HCT116 (cell line): ENCODE measurements around the gene NAT16. TPM values are rescaled to one million over a fixed set of nuclear protein-coding genes. Genes with fewer than 3 reads are reported as not detected.

ENCODE experiments used
- ATAC-seq: fragments of 200-7000 bp; cut with Tn5 transposase; 2 replicates; pipeline ENCODE4 v1.9.1; 2020; ENCODE audit warnings: mild to moderate bottlenecking, moderate library complexity
- BruUV-seq: library from RNA; stranded (reverse); fragments of 400-500 nt; replicated peaks from 2 replicates; lab custom pipeline; 2021; lab: Mats Ljungman, UMichigan
- CTCF ChIA-PET: fragments of 300-600 bp; sonication (Branson Sonifier 250); formaldehyde crosslinking; loops from one replicate; lab custom pipeline; 2021; ENCODE audit warnings: antibody characterized with exemption; lab: Charles Lee
- POLR2A ChIA-PET: fragments of 300-600, 350-600 bp; sonication (Branson Sonifier 250); formaldehyde crosslinking; loops from one replicate; lab custom pipeline; 2021; ENCODE audit warnings: antibody characterized with exemption; lab: Charles Lee
- RAD21 ChIA-PET, 2 experiments: fragments of 300-600 bp; sonication (Branson Sonifier 250); formaldehyde crosslinking; loops; one replicate each; lab custom pipeline; 2023; ENCODE audit warnings: low total read pairs in 2 of 2; ENCODE audit not compliant: uncharacterized antibody in 2 of 2, unreplicated experiment in 2 of 2, low non-redundant PET in 1 of 2; lab: Charles Lee
- DNase-seq: peaks from one replicate; pipeline ENCODE4 v3.0.0-alpha.2; 2010; ENCODE audit warnings: low read depth, low spot score
- H2AFZ ChIP-seq: fragments of 200-600 bp; shearing (Covaris generic), sonication (generic); 2 replicates; pipeline ENCODE4 v1.6.1; 2017; ENCODE audit warnings: low read depth, mixed run types, mixed read lengths, antibody characterized with exemption, low read length; ENCODE audit not compliant: poor library complexity, severe bottlenecking
- H3K27ac ChIP-seq: 2 replicates; pipeline ENCODE4 v1.5.1; 2012; ENCODE audit warnings: low read depth, low read length
- H3K27me3 ChIP-seq: fragments of 200-600 bp; sonication (generic); 2 replicates; pipeline ENCODE4 v1.6.1; 2016; ENCODE audit warnings: mixed run types, low read length, mixed read lengths; ENCODE audit not compliant: insufficient read depth
- H3K36me3 ChIP-seq, 2 experiments: fragments of 200-500 bp in 1 of 2; fragments of 200-600 bp in 1 of 2; sonication (Bioruptor generic) in 1 of 2; sonication (generic) in 1 of 2; 2 replicates each; pipeline versions ENCODE4 v1.5.1 to v1.6.1; 2014 to 2016; ENCODE audit warnings: low read length in 2 of 2, inconsistent platforms in 1 of 2, mixed read lengths in 1 of 2, mixed run types in 1 of 2; ENCODE audit not compliant: insufficient read depth in 2 of 2, control insufficient read depth in 1 of 2
- H3K4me1 ChIP-seq, 2 experiments: fragments of 200-600 bp in 1 of 2; sonication (generic) in 1 of 2; 2 replicates each; pipeline versions ENCODE4 v1.5.1 to v1.6.1; 2012 to 2017; ENCODE audit warnings: low read length in 2 of 2, inconsistent platforms in 1 of 2, mild to moderate bottlenecking in 1 of 2, mixed read lengths in 1 of 2, mixed run types in 1 of 2, moderate library complexity in 1 of 2; ENCODE audit not compliant: insufficient read depth in 2 of 2, control insufficient read depth in 1 of 2
- H3K4me2 ChIP-seq: fragments of 200-600 bp; sonication (generic); 2 replicates; pipeline ENCODE4 v1.6.1; 2017; ENCODE audit warnings: mixed run types, low read length, mixed read lengths
- H3K4me3 ChIP-seq, 2 experiments: fragments of 200-600 bp in 1 of 2; sonication (generic) in 1 of 2; replicated peaks in 1 of 2; 2 replicates each; pipeline ENCODE4 v1.5.1; 2011 to 2016; ENCODE audit warnings: low read length in 2 of 2, control low read depth in 1 of 2, low read depth in 1 of 2, mild to moderate bottlenecking in 1 of 2, mixed read lengths in 1 of 2, mixed run types in 1 of 2
- H3K79me2 ChIP-seq: fragments of 200-600 bp; sonication (generic); 2 replicates; pipeline ENCODE4 v1.6.1; 2017; ENCODE audit warnings: mild to moderate bottlenecking, mixed run types, low read length, moderate library complexity, mixed read lengths; ENCODE audit not compliant: insufficient read depth
- H3K9ac ChIP-seq: fragments of 200-600 bp; sonication (generic); 2 replicates; pipeline ENCODE4 v1.6.1; 2016; ENCODE audit warnings: low read length, mixed read lengths
- H3K9me2 ChIP-seq: fragments of 200-600 bp; sonication (generic), shearing (Covaris generic); 2 replicates; pipeline ENCODE4 v1.6.1; 2017; ENCODE audit warnings: mixed run types, mild to moderate bottlenecking, moderate library complexity; ENCODE audit not compliant: insufficient read depth
- H3K9me3 ChIP-seq, 2 experiments: fragments of 200-500 bp in 1 of 2; fragments of 200-600 bp in 1 of 2; sonication (Bioruptor generic) in 1 of 2; sonication (generic) in 1 of 2; 2 replicates each; pipeline ENCODE4 v1.6.1; 2014 to 2017; ENCODE audit warnings: low read length in 2 of 2, mixed read lengths in 2 of 2, inconsistent platforms in 1 of 2, low read depth in 1 of 2, mild to moderate bottlenecking in 1 of 2, mixed run types in 1 of 2, moderate library complexity in 1 of 2; ENCODE audit not compliant: control insufficient read depth in 1 of 2, insufficient read depth in 1 of 2
- H4K20me1 ChIP-seq: fragments of 200-600 bp; sonication (generic), shearing (Covaris generic); 2 replicates; pipeline ENCODE4 v1.6.1; 2017; ENCODE audit warnings: mixed run types, mild to moderate bottlenecking, moderate library complexity; ENCODE audit not compliant: insufficient read depth
- CBX3 ChIP-seq: IDR thresholded peaks from 2 replicates; pipeline ENCODE4 v1.6.1; 2012; ENCODE audit warnings: low read depth
- CEBPB ChIP-seq: IDR thresholded peaks from 2 replicates; pipeline ENCODE4 v1.6.1; 2012; ENCODE audit warnings: low read depth
- CTCF ChIP-seq, 3 experiments: fragments of 200-600 bp in 1 of 3; sonication (generic) in 1 of 3; IDR thresholded peaks in 2 of 3; conservative IDR thresholded peaks in 1 of 3; 2 replicates each; pipeline ENCODE4 v1.5.1; 2012 to 2017; ENCODE audit warnings: low read depth in 2 of 3, low read length in 2 of 3, antibody characterized with exemption in 1 of 3, borderline replicate concordance in 1 of 3, control low read depth in 1 of 3, mild to moderate bottlenecking in 1 of 3, mixed read lengths in 1 of 3, mixed run types in 1 of 3, moderate library complexity in 1 of 3; ENCODE audit not compliant: insufficient read depth in 1 of 3
- ELF1 ChIP-seq: IDR thresholded peaks from 2 replicates; pipeline ENCODE4 v1.6.1; 2012; ENCODE audit warnings: low read depth, borderline replicate concordance
- EZH2 ChIP-seq: fragments of 200-600 bp; sonication (generic); IDR thresholded peaks from 2 replicates; pipeline ENCODE4 v1.6.1; 2017; ENCODE audit warnings: antibody characterized with exemption, mixed run types
- FOSL1 ChIP-seq: IDR thresholded peaks from 2 replicates; pipeline ENCODE4 v1.6.1; 2012; ENCODE audit warnings: low read depth
- MAX ChIP-seq: IDR thresholded peaks from 2 replicates; pipeline ENCODE4 v1.6.1; 2012
- POLR2A ChIP-seq: IDR thresholded peaks from 2 replicates; pipeline ENCODE4 v1.7.0; 2011; ENCODE audit warnings: borderline replicate concordance; ENCODE audit not compliant: insufficient read depth, insufficient read length; ENCODE audit errors: extremely low read depth
- POLR2AphosphoS5 ChIP-seq: IDR thresholded peaks from 2 replicates; pipeline ENCODE4 v1.6.1; 2011; ENCODE audit warnings: mild to moderate bottlenecking, low read depth, low read length, moderate library complexity
- RAD21 ChIP-seq: IDR thresholded peaks from 2 replicates; pipeline ENCODE4 v1.6.1; 2012; ENCODE audit warnings: low read depth, mild to moderate bottlenecking
- REST ChIP-seq: IDR thresholded peaks from 2 replicates; pipeline ENCODE4 v1.6.1; 2012; ENCODE audit warnings: low read depth
- SRF ChIP-seq: IDR thresholded peaks from 2 replicates; pipeline ENCODE4 v1.6.1; 2012; ENCODE audit warnings: low read depth
- TCF7L2 ChIP-seq: IDR thresholded peaks from 2 replicates; pipeline ENCODE4 v1.7.0; 2011; ENCODE audit warnings: borderline replicate concordance, inconsistent platforms; ENCODE audit not compliant: insufficient read depth, insufficient read length; ENCODE audit errors: extremely low read depth
- ZBTB33 ChIP-seq: IDR thresholded peaks from 2 replicates; pipeline ENCODE4 v1.6.1; 2011; ENCODE audit warnings: mild to moderate bottlenecking, low read length, moderate library complexity; ENCODE audit not compliant: insufficient replicate concordance; ENCODE audit errors: extremely low read depth
- ZFX ChIP-seq: fragments of 450-650 bp; IDR thresholded peaks from 2 replicates; pipeline ENCODE4 v1.6.1; 2017
- ZNF274 ChIP-seq: fragments of 200-500 bp; sonication (Bioruptor generic); IDR thresholded peaks from 2 replicates; pipeline ENCODE4 v1.6.1; 2014; ENCODE audit warnings: mild to moderate bottlenecking, low read depth, low read length, inconsistent platforms
- intact Hi-C: fragments of 100-400 bp; cut with micrococcal nuclease; formaldehyde crosslinking; loops from 2 replicates; pipeline ENCODE4 v1.10.0; 2022
- total RNA-seq: library from RNA; stranded (reverse); gene quantifications from one replicate; pipeline ENCODE4 v1.2.1, GENCODE V29; 2021; ENCODE audit not compliant: unreplicated experiment

The NAT16 gene
- total RNA-seq, 1 experiment from 2014 or later: 2.0 TPM

GRCh38 chr7:101186194-101186593 is 6.1 kb upstream of the NAT16 start:
- intact Hi-C loops: no loop called here
- H3K4me3 ChIP-seq: no peak overlapping the region
- H3K4me2 ChIP-seq: no peak overlapping the region
- H3K9ac ChIP-seq: no peak overlapping the region
- no peaks in the 10 kb centered on the region for H3K9me2 ChIP-seq
- H3K27me3 ChIP-seq: no peaks in the 10 kb centered on the region
- H3K27ac ChIP-seq: no peak overlapping the region
- no peaks in the 10 kb centered on the region for H4K20me1 ChIP-seq
- ATAC-seq (no peak), DNase-seq (no peak)
- ChIA-PET RAD21 (no interaction called here), POLR2A (interaction anchor here (1.7 kb wide), 1 partner anchor 31 kb away, joined by 4 read pairs; the partner anchor contains the start of gene PLOD3), CTCF (interaction anchor here (0.7 kb wide), 1 partner anchor 47 kb away, joined by 4 read pairs; no protein-coding TSS in a partner anchor)
- H2AFZ ChIP-seq: no peak overlapping the region
- no peaks in the 10 kb centered on the region for H3K9me3 ChIP-seq
- no peaks in the 10 kb centered on the region for H3K79me2 ChIP-seq
- BruUV-seq: no TSS peak
- H3K4me1 ChIP-seq: peaks cover 6 to 23% of the 10 kb centered on the region in 2 experiments; a peak in 3 of 4 replicates
- no peaks in the 10 kb centered on the region for H3K36me3 ChIP-seq
- TF ChIP-seq POLR2AphosphoS5: no peak
- TF ChIP-seq POLR2A: no peak
- no peak for TF ChIP-seq CEBPB
- no peak for TF ChIP-seq RAD21
- no peak for TF ChIP-seq ELF1
- TF ChIP-seq CBX3: no peak
- no peak for TF ChIP-seq REST
- no peak for TF ChIP-seq FOSL1
- no peak for TF ChIP-seq SRF
- no peak for TF ChIP-seq TCF7L2
- no peak for TF ChIP-seq ZFX
- TF ChIP-seq ZBTB33: no peak
- no peak for TF ChIP-seq CTCF (IDR thresholded peaks at IDR 0.05 in 2 of 3, conservative IDR thresholded peaks at IDR 0.05 in 1 of 3; ENCODE audit: borderline replicate concordance in 1 of 3, insufficient read depth in 1 of 3, low read depth in 2 of 3, low read length in 2 of 3)
- no peak for TF ChIP-seq EZH2
- TF ChIP-seq ZNF274: no peak
- no peak for TF ChIP-seq MAX
